Activated naive CD4-positive, alpha-beta T cell treated with anti-CD3 and anti-CD28 coated beads, Interleukin-2, amount 10 ng/mL, durations not matched to agents 7 days and 5 days (primary cell): ENCODE results near the gene SYNGR1.
A peak's percentile ranks its signal among the peaks of the same experiment; 100 is the strongest.
"Not testable (repeated sequence)": the region's sequence is repeated elsewhere in the genome, so short reads cannot be mapped to it uniquely, and the experiment has no call there.

Experiments used
- CTCF ChIA-PET: fragments of 350-600 bp; sonication (Branson Sonifier 250); formaldehyde crosslinking; loops from one replicate; lab custom pipeline; 2021; ENCODE audit warnings: antibody characterized with exemption; lab: Charles Lee
- DNase-seq: peaks from one replicate; pipeline ENCODE4 v3.0.0-alpha.2; 2020
- H3K27ac Mint-ChIP-seq: one replicate; pipeline ENCODE4 v1.8.0; 2021; ENCODE audit warnings: mild to moderate bottlenecking, moderate library complexity, mixed read lengths
- H3K27me3 Mint-ChIP-seq: one replicate; pipeline ENCODE4 v1.8.0; 2021; ENCODE audit warnings: mild to moderate bottlenecking, mixed read lengths
- H3K36me3 Mint-ChIP-seq: one replicate; pipeline ENCODE4 v1.8.0; 2021; ENCODE audit warnings: mixed read lengths
- H3K4me1 Mint-ChIP-seq: one replicate; pipeline ENCODE4 v1.8.0; 2021; ENCODE audit warnings: mixed read lengths
- H3K4me3 Mint-ChIP-seq: one replicate; pipeline ENCODE4 v1.8.0; 2021; ENCODE audit warnings: mild to moderate bottlenecking, moderate library complexity, mixed read lengths
- H3K9me3 Mint-ChIP-seq: one replicate; pipeline ENCODE4 v1.8.0; 2021; ENCODE audit warnings: mixed read lengths

Gene SYNGR1

GRCh38 chr22:39325392-39325932 is 24.3 kb upstream of the SYNGR1 start:
- Mint-ChIP-seq H3K9me3 (no peaks in the 10 kb centered on the region), H3K4me3 (no peak overlapping the region), H3K36me3 (no peaks in the 10 kb centered on the region), H3K4me1 (peaks cover 6% of the 10 kb centered on the region), H3K27ac (no peak overlapping the region), H3K27me3 (peaks cover 17% of the 10 kb centered on the region)
- CTCF ChIA-PET: interaction anchor here (1.2 kb wide), 1 partner anchor 18 kb away, joined by 4 read pairs; no protein-coding TSS in a partner anchor
- no peak for DNase-seq

DNA sequence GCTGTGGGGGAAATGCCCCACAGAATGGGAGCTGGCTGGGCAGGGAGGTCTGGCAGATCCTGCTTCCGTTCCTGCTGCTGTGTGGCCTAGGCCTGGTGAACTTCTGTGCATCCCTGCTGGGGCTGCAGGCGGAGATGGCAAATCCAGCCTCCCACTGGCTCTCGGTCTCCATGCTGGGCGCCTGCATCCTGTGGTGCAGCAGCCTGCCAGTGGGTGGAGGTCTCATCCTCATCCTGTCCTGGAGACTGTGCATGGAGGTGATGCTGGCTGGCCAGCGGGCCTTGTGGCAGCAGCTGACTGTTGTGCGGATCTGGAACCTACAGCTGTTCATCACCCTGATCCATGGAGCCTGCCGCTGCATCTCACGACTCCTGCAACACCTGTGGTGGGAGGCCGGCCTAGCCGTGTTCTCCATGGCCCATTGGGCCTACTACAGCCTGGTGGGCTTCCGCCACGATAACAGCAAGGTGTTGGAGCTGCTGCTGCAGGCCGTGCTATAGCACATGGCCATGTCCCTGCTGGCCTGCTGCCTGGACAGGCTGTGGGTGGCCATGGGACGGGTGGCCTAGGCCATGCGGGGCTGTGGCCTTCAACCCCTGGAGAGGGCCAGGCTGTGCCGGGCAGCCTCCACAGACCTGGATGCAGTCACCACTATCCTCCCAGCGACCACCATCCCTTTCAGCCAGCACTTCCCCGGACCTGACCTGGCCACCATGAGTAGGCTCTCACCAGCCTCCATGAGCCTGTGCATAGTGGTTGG is 21.6 kb upstream of the SYNGR1 start:
- DNase-seq: no peak
- CTCF ChIA-PET: interaction anchor here (1.8 kb wide), 1 partner anchor 22 kb away, joined by 5 read pairs; no protein-coding TSS in a partner anchor
- Mint-ChIP-seq H3K4me3 (no peak overlapping the region), H3K27me3 (peaks cover 17% of the 10 kb centered on the region), H3K9me3 (no peaks in the 10 kb centered on the region), H3K36me3 (no peaks in the 10 kb centered on the region), H3K27ac (no peak overlapping the region), H3K4me1 (peaks cover 17% of the 10 kb centered on the region)

GRCh38 chr22:39330553-39330952 is 19.2 kb upstream of the SYNGR1 start:
- CTCF ChIA-PET: interaction anchor here (0.7 to 3.4 kb wide), 9 partner anchors 9 to 561 kb away, joined by 3 to 22 read pairs (median 4); partner anchors contain the start of genes RPL3 and TAB1
- not testable (repeated sequence) for H3K36me3 Mint-ChIP-seq, H3K4me3 Mint-ChIP-seq, H3K27me3 Mint-ChIP-seq, DNase-seq, H3K27ac Mint-ChIP-seq, H3K9me3 Mint-ChIP-seq
- peaks cover 17% of the 10 kb centered on the region for H3K4me1 Mint-ChIP-seq

- H3K36me3 Mint-ChIP-seq: no peaks in the 10 kb centered on the region
- H3K4me3 Mint-ChIP-seq: no peak overlapping the region
- peaks cover 7% of the 10 kb centered on the region for H3K27me3 Mint-ChIP-seq
- H3K27ac Mint-ChIP-seq: no peak overlapping the region
- H3K4me1 Mint-ChIP-seq: peaks cover 17% of the 10 kb centered on the region
- no peak for DNase-seq
- CTCF ChIA-PET: interaction anchor here (0.7 to 3.4 kb wide), 7 partner anchors 8 to 26 kb away, joined by 3 to 22 read pairs (median 3); partner anchors contain the start of gene RPL3
- no peaks in the 10 kb centered on the region for H3K9me3 Mint-ChIP-seq
Observed at GRCh38 chr22:39332441-39333064, 17.2 kb upstream of the SYNGR1 start.

- Mint-ChIP-seq H3K4me3 (no peak overlapping the region), H3K27ac (no peak overlapping the region), H3K27me3 (peaks cover 19% of the 10 kb centered on the region), H3K4me1 (peaks cover 12% of the 10 kb centered on the region), H3K9me3 (no peaks in the 10 kb centered on the region), H3K36me3 (no peaks in the 10 kb centered on the region)
- CTCF ChIA-PET: no interaction called here
- no peak for DNase-seq
Observed at GRCh38 chr22:39336411-39336810, 13.4 kb upstream of the SYNGR1 start.

GRCh38 chr22:39339775-39340174 is 10.0 kb upstream of the SYNGR1 start:
- H3K4me3 Mint-ChIP-seq, H3K4me1 Mint-ChIP-seq, DNase-seq, H3K27ac Mint-ChIP-seq, H3K36me3 Mint-ChIP-seq, H3K9me3 Mint-ChIP-seq: not testable (repeated sequence)
- peaks cover 37% of the 10 kb centered on the region for H3K27me3 Mint-ChIP-seq
- CTCF ChIA-PET: interaction anchor here (1.7 kb wide), 1 partner anchor 9 kb away, joined by 7 read pairs; no protein-coding TSS in a partner anchor

DNA sequence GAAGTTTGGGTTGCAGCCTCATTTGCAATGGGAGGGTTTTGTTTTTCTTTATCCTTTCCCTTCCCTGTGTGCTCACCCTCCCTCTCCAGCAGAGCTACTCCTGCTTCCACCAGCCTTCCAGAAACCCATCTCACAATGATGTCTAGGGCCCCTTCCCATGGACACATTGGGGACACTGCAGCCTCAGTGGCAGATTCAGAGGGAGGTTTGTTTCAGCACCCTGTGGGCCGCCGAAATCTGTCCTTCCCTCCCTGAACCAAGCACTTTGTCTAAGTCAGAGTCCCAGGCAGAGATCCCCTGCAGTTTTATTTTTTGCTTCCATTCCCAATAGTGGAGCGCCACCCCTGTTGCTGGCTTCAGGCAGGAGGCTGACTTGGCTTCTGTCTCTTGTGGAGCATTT is 8.6 kb upstream of the SYNGR1 start:
- no peak for DNase-seq
- Mint-ChIP-seq H3K4me1 (peaks cover 5% of the 10 kb centered on the region), H3K36me3 (no peaks in the 10 kb centered on the region), H3K4me3 (no peak overlapping the region), H3K27ac (no peak overlapping the region), H3K27me3 (peaks cover 44% of the 10 kb centered on the region), H3K9me3 (no peaks in the 10 kb centered on the region)
- CTCF ChIA-PET: interaction anchor here (2.9 kb wide), 1 partner anchor 189 kb away, joined by 17 read pairs; no protein-coding TSS in a partner anchor

GRCh38 chr22:39343259-39344045 is 6.3 kb upstream of the SYNGR1 start:
- H3K27me3 Mint-ChIP-seq: peaks cover 51% of the 10 kb centered on the region
- CTCF ChIA-PET: interaction anchor here (0.6 to 2.9 kb wide), 15 partner anchors 9 to 1556 kb away, joined by 3 to 19 read pairs (median 5); partner anchors contain the start of gene RPL3
- H3K4me1 Mint-ChIP-seq: peaks cover 5% of the 10 kb centered on the region

DNA sequence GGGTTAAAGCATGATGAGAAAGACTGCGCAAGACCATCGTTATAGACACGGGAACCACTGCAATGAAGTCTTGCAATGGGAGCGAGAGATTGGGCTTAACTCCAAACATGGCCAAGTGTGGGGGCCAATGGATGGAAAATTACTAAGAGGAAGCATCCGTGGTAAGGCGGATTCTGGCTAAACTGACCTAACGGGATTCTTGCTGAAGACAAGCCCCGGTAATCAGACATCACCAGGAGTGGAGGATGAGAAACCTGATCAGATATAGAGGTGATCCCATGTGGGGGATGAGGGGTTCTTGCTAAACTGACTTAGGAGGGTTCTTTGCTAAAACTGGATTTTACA is 5.8 kb upstream of the SYNGR1 start:
- Mint-ChIP-seq H3K4me1 (peaks cover 7% of the 10 kb centered on the region), H3K27me3 (peaks cover 57% of the 10 kb centered on the region), H3K4me3 (no peak overlapping the region), H3K9me3 (no peaks in the 10 kb centered on the region), H3K36me3 (no peaks in the 10 kb centered on the region), H3K27ac (no peak overlapping the region)
- no peak for DNase-seq
- CTCF ChIA-PET: interaction anchor here (0.7 to 2.9 kb wide), 12 partner anchors 10 to 186 kb away, joined by 3 to 19 read pairs (median 5); partner anchors contain the start of gene RPL3

More at GRCh38 chr22:39343259-39344045, 6.3 kb upstream of the SYNGR1 start:
- DNase-seq: peak; percentile 78
- Mint-ChIP-seq H3K36me3 (no peaks in the 10 kb centered on the region), H3K9me3 (no peaks in the 10 kb centered on the region), H3K4me3 (no peak overlapping the region), H3K27ac (no peak overlapping the region)

DNA sequence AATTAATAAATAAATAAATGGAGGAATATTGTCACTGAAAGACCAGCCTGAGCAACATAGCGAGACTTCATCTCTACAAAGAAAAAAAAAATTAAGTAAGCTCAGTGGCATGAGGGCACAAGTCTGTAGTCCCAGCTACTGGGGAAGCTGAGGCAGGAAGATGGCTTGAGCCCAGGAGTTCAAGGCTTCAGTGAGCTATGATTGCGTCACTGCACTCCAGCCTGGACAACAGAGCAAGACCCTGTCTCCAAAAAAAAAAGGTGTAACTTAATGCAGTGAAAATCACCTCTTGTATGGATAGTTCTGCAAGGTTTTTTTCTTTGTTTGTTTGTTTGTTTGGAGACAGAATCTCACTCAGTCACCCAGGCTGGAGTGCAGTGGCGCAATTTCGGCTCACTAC is 4.6 kb upstream of the SYNGR1 start:
- Mint-ChIP-seq H3K36me3 (no peaks in the 10 kb centered on the region), H3K9me3 (no peaks in the 10 kb centered on the region), H3K27me3 (peaks cover 66% of the 10 kb centered on the region), H3K27ac (no peak overlapping the region), H3K4me1 (peaks cover 12% of the 10 kb centered on the region), H3K4me3 (no peak overlapping the region)
- no peak for DNase-seq
- CTCF ChIA-PET: interaction anchor here (2.8 kb wide), 1 partner anchor 14 kb away, joined by 19 read pairs; no protein-coding TSS in a partner anchor

DNA sequence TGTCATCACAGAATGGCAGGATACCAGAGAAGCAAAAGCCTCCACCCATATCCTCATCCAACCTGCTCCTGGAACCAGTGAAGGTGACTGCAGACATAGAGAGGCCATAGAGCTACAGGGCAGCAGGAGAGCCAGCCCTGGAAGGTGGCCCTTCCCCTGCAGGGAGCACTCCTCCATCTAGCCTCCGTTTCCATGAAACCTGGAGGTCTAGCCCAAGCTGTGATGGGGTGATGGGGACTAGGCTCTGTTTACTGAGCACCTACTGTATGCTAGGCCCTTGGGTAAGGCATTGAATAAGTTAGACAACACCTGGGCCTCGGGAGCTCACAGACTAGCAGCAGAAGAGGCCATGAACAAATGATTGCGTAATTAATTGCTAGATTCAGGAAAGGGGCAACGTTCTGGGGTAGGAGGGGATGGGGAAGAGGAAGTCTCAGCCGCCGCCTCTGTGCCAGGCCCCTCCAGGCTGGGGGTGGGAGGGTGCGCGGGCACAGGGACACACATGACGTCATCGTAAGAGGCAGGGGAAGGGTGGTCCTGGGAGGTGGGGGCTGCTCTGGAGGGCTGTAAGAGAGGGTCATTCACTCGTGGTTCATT is 784 bp upstream of the SYNGR1 start:
- Mint-ChIP-seq H3K36me3 (no peaks in the 10 kb centered on the region), H3K9me3 (no peaks in the 10 kb centered on the region), H3K4me3 (peak overlapping the region; percentile 77), H3K27me3 (peaks cover 73% of the 10 kb centered on the region), H3K27ac (no peak overlapping the region), H3K4me1 (peaks cover 15% of the 10 kb centered on the region)
- no peak for DNase-seq
- CTCF ChIA-PET: interaction anchor here (0.8 to 1.0 kb wide), 3 partner anchors 16 to 180 kb away, joined by 3 to 5 read pairs (median 3); partner anchors contain the start of gene TAB1

- Mint-ChIP-seq H3K27me3 (peaks cover 69% of the 10 kb centered on the region), H3K4me1 (peaks cover 15% of the 10 kb centered on the region), H3K9me3 (no peaks in the 10 kb centered on the region), H3K27ac (no peak overlapping the region), H3K36me3 (no peaks in the 10 kb centered on the region), H3K4me3 (peak overlapping the region; percentile 77)
- CTCF ChIA-PET: interaction anchor here (0.8 to 0.9 kb wide), 2 partner anchors 17 to 50 kb away, joined by 3 read pairs; partner anchors contain the start of gene TAB1
- DNase-seq: peak; percentile 41
Observed at GRCh38 chr22:39349506-39349966, 255 bp upstream of the SYNGR1 start.
